DMS 273 (cell line): Measurements from ENCODE around the gene NIP7.

Source experiments
- DNase-seq: peaks from one replicate; lab custom pipeline; 2025; ENCODE audit not compliant: unreplicated experiment; lab: John Stamatoyannopoulos, UW

Gene NIP7

GRCh38 chr16:69384974-69385373 is 45.4 kb downstream of the NIP7 start:
- no peak for DNase-seq

- no peak for DNase-seq
These were observed 47.0 kb downstream of the NIP7 start for GRCh38 chr16:69386596-69386995.
